GM12874 (cell line): ENCODE measurements around the gene ADGRE2.

Source experiments
- CTCF ChIP-seq: IDR thresholded peaks from 2 replicates; pipeline ENCODE4 v1.5.1; 2011; ENCODE audit warnings: low read depth, mild to moderate bottlenecking, control low read depth, low read length, moderate library complexity; ENCODE audit not compliant: insufficient read depth

ADGRE2 gene

GRCh38 chr19:14694641-14695266, 83.6 kb downstream of the ADGRE2 start:
- no peak for TF ChIP-seq CTCF

- no peak for TF ChIP-seq CTCF
Measured at GRCh38 chr19:14689598-14690503, 88.5 kb downstream of the ADGRE2 start, which contains the start of gene ZNF333. Gene ZNF333 (plus strand): TSS chr19:14690048. CDS start chr19:14693492, 3,444 bp downstream.

- no peak for TF ChIP-seq CTCF
Measured at GRCh38 chr19:14686411-14686810, 91.9 kb downstream of the ADGRE2 start.

- no peak for TF ChIP-seq CTCF
Measured at GRCh38 chr19:14683439-14683838, 94.9 kb downstream of the ADGRE2 start.
